NCI-H2081 (cell line): ENCODE results near the gene NUCKS1.

ENCODE experiments used
- DNase-seq, 2 experiments: peaks; one replicate each; lab custom pipeline; 2025; lab: John Stamatoyannopoulos, UW

The NUCKS1 gene

GRCh38 chr1:205770618-205771017 is 20.6 kb upstream of the NUCKS1 start:
- DNase-seq, result no peak

DNA sequence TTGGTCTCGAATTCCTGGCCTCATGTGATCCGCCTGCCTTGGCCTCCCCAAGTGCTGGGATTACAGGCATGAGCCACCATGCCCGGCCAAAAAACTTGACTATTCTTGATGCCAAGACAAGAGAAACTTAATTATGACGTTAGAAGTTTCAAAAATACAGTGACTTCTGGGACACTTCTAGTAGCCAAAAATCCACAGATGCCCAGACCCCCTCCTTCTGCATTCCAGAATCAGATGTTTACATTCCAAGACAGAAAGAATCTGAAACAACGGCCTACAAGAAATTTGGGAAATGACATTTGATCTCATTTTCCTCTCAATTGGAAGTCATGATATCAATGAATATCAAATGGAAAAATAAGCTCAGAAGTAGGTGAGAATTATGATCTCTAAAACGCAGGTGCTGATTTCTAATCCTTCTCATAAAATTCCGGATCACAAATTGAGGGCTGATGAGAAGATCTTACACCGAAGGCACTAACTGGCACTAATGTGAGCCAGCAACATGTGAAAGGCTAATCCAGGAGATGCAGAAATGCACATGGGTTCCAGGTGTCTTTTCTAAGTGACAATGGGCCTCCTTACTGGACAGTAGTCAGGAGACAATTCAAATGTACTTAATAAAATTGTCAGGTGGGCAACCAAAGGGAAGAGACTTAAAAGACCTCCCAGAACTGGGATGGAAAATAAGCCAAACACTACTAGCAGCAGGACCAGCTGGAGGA is 19.8 kb upstream of the NUCKS1 start:
- no peak for DNase-seq

DNA sequence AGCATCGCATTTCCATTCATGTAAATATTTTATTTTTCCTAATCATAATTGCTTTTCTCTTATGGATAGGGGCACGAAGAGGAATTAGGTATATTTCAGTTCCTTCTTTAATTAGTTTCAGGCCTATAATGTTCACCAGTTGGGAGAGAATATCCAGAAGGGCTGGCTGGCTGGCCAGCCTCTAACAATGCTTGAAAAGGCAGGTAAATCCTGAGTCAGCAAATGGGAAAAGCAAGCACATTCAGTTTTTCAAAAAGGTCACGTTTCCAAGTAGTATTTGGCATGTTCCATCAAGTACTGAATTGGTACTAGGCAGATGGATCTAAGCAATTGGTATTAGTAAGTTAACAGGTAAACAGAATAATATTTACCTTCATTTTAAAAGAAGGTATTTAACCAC is 17.3 kb upstream of the NUCKS1 start:
- DNase-seq, result no peak

GRCh38 chr1:205766570-205766969 is 16.6 kb upstream of the NUCKS1 start:
- no peak for DNase-seq

GRCh38 chr1:205766038-205766437 is 16.1 kb upstream of the NUCKS1 start:
- DNase-seq, result no peak

DNA sequence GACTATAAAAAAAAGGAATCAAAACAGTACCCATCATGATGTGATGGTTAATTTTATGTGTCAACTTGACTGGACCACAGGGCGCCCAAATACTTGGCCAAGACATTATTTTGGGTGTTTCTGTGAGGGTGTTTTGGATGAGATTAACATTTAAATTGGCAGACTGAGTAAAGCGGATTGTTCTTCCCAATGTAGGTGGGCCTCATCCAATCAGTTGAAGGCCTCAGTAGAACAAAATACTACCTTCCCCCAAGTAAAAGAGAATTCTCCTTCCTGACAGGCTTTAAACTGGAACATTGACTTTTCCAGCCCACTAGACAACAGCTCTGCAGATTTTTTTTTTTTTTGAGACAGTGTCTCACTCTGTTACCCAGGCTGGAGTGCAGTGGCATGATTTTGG is 14.6 kb upstream of the NUCKS1 start:
- DNase-seq, result no peak

- DNase-seq, result no peak
These were observed 14.0 kb upstream of the NUCKS1 start for GRCh38 chr1:205763980-205764379.

GRCh38 chr1:205760606-205761005 is 10.6 kb upstream of the NUCKS1 start:
- DNase-seq, result no peak

DNA sequence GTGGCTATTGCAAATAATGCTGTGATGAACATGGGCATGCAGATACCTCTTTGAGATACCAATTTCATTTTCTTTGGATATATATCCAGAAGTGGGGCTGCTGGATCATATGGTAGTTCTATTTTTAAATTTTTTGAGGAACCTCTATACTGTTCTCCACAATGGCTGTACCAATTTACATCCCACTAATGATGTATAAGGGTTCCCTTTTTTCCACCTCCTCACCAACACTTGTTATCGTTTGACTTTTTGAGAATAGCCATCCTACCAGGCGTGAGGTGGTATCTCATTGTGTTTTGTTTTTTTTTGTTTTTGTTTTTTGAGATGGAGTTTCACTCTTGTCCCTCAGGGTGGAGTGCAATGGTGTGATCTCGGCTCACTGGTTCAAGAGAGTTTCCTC is 6.6 kb upstream of the NUCKS1 start:
- no peak for DNase-seq

DNA sequence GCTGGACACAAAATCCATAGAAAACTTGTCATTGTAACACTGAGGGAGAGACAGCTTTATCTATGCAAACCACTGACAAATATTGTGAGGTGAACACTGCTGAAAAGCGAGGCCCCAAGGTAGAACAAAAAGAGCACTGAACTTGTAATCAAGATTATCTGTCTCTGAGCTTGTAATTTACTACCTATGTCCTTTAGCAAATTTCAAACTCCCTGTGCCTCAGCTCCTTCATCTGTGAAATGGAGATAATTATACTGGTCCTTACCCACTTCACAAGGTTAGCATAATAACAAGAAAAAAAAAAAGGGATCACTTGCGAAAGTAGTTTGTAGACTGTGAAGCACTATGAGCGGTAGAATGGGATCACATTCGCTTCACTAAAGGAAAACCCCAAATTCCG is 4.9 kb upstream of the NUCKS1 start:
- DNase-seq, result no peak

GRCh38 chr1:205751036-205751651 is 1.2 kb upstream of the NUCKS1 start:
- DNase-seq, result peak in 1 of 2 experiments; percentile 11

DNA sequence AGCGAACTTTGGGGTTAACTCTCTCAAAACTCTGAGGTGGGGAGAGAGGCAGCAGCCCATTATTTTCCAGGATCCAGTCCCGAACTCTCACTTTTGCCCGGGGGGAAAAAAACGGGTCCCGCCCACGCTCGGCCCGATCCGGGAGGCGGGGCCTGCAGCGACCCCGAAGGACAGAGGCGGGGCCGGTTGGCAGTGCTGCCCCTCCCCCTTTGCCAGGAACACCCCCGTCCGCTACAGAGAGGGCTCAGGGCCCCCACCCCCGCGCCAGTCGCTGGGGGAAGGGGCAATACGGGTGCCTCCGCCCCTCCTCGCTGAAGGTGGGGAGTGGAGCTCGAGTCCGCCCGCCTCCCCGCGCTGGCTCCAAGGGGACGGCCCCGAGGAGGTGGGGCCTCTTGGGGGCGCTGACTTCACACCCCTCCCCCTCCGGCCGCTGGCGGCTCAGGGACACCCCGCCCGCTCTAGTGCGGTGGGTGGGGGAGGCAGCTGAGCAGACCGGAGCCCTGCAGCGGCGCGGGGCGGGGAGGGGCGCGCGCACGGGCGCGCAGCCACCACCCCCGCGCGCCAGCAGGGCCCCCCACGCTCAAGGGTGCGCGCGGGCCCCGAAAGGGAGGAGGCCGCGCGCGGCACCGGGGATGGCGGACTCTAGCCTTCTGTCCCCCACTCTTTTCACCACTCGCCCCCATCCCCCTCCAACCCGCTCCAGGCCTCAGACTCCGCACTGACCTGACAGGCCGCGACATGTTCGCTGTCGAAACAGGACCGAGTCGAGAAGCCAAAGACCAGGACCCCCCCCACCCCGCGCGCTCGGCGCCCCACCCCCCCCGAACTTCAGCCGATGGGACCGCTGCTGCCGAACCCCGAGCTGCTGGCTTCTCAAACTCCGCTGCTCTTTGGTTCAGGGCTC is 496 bp downstream of the NUCKS1 start:
- DNase-seq, result peak; percentile 95 to 97

DNA sequence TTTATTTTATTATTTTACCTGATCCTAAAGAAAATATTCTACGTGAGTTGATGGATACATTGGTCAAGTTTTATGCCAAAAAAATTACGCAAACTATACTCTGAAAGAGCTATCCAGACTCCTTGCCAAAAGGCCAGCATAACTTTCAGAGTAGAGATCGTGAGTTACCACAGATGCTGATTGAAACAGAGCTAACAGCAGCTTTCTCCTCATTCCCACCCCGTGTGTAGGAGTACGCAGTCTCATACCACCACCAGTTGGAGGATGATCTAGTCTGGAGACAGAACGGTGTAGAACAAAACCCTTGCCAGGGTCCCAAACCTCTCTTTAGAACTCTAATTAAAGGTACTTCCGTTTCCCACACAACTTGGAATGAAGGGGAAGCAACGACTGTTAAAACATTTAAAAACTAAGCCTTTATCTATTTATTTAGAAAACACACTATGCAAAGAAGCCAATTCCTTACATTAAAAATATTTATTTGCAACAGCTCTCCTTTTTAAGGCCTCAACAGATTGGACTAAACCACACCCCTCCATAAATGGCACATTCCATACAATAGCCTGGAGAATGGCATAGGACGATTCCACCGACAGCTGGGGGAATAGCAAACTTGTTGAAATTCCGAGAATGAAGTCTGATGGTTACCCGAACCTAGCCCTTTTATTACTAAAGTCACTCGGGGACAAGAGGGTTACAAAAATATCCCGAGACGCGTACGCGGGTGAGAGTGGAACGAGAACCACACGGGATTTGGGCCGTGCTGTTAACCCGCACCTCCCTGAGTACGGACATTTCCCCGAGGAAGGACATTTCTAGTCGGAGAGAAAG is 1.4 kb downstream of the NUCKS1 start:
- peak; percentile 52 to 74 for DNase-seq

GRCh38 chr1:205746757-205747412 is 3.1 kb downstream of the NUCKS1 start:
- DNase-seq, result no peak

- DNase-seq, result no peak
These were observed 5.6 kb downstream of the NUCKS1 start for GRCh38 chr1:205744403-205744802.

GRCh38 chr1:205743977-205744376 is 6.0 kb downstream of the NUCKS1 start:
- DNase-seq, result no peak

GRCh38 chr1:205741681-205742080 is 8.3 kb downstream of the NUCKS1 start:
- DNase-seq, result no peak

- no peak for DNase-seq
These were observed 10.4 kb downstream of the NUCKS1 start for GRCh38 chr1:205739348-205740160.

- no peak for DNase-seq
These were observed 14.8 kb downstream of the NUCKS1 start for GRCh38 chr1:205735218-205735617.

DNA sequence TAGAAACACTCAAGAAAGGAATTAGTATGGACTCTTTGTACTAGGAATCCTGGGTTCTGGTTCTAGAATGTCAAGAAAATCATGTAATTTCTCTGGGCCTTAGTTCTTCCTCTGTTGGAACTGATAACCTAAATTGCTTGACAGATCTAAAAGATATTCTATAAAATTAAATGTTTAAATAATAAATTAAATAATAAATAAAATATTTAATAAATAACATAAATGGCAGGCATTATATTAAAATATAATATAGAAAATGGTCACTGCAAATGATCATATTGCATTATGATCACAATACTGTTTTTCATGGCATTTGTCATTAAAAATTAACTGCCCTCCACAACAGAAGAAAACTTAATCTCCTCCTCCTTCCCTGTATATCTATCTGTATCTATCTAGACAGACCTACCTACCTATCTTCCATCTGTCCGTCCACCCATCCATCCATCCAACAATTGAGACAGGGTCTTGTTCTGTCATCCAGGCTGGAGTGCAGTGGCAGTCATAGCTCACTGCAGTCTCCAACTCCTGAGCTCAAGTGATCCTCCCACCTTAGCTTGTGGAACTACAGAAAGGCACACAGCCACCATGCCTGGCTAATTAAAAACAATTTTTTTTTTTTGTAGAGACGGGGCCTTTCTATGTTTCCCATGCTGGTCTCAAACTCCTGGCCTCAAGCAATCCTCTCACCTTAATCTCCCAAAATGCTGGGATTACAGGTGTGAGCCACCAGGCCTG is 16.4 kb downstream of the NUCKS1 start:
- DNase-seq, result no peak
